NCI-H446 treated with DMSO at 0.1 percent for 48 hours (cell line): ENCODE data around the gene EP400.

Experiments
- DNase-seq: peaks from one replicate; lab custom pipeline; 2025; lab: John Stamatoyannopoulos, UW

The EP400 gene

DNA sequence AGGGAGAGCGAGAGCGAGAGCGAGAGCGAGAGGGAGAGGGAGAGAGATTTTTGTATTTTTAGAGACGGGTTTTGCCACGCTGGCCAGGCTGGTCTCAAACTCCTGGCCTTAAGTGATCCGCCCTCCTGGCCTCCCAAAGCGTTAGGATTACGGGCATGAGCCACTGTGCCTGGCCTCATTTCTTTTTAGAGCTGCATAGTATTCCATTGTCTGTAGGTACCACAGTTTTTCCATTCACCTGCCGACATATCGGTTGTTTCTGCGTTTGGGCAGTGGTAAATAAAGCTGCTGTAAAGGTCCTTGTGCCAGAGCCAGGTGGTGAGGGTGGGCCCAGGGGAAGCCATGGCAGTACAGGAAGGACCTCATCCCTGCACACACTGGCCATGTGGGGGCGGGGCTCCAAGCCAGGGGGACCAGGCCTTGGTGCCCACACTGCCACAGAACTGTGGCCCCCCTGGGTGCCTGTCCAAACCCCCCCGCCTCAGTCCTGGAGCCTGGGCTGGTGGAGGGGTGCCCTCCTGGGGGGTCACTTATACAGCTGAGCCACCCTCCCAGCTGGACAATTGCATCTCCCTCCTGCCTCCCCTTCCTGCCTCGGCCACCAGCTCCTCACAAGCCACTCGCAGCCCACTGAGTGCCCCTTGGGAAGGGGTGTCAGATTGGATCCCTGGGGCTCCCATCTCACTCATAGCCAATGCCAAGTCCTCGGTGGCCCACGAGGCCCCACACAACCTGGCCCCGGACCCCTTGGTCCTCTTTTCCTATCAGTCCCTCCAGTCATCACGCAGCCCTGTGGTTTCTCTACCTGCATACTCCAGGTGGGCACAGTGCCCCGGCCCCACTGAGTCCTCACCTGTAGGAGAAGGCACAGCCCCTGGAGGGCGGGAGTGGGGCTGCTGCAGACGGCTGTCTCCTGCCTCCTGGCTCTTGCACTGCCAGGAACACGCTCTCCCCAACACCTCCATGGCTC is 22.3 kb upstream of the EP400 start:
- DNase-seq = no peak

GRCh38 chr12:131928080-131928710 is 21.5 kb upstream of the EP400 start:
- no peak for DNase-seq

DNA sequence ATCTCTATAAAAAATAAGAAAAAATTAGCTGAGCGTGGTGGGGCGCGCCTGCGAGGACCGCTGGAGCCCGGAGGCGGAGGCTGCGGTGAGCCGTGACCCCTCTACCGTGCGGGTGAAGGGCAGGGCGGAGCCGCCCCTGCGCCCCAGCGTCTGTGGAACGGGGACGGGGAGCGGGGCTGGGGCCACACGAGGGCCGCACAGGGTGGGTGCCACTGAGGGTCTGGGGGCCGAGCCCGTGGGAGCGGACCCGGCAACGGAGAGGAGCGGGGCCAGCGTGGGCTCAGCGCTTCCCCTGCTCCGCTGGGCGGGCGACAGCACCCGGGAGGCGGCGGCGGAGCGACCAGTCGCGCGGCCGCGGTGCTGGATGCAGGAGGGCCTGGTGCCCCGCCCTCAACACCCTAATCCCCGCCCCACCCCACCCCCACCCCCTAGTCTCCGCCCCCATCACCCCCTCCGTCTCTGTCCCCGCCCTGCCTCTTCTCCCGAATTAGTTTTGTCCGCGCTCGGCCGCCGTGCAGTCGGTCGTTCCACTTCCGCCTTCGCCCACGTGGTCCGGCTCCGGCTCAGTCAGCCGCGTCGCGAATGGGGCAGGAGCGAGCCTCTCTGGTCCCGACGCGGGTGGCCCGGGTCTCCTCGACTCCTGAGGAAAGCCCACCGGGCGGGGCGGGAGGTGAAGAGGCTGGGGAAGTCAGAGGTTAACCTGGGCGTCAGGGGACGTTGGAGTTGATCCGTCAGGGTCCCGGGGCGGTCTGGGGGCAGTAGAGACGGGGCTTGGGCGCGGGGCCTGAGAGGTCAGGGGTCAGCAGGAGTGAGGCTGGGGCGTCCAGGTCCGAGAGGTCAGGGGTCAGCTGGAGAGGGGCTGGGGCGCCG is 20.8 kb upstream of the EP400 start, which contains the start of gene PUS1:
Gene PUS1 (plus strand): TSS at position 566 of the 870 bp plus-strand sequence. CDS start 447 bp downstream, outside the sequence.
- DNase-seq = peak; percentile 81

DNA sequence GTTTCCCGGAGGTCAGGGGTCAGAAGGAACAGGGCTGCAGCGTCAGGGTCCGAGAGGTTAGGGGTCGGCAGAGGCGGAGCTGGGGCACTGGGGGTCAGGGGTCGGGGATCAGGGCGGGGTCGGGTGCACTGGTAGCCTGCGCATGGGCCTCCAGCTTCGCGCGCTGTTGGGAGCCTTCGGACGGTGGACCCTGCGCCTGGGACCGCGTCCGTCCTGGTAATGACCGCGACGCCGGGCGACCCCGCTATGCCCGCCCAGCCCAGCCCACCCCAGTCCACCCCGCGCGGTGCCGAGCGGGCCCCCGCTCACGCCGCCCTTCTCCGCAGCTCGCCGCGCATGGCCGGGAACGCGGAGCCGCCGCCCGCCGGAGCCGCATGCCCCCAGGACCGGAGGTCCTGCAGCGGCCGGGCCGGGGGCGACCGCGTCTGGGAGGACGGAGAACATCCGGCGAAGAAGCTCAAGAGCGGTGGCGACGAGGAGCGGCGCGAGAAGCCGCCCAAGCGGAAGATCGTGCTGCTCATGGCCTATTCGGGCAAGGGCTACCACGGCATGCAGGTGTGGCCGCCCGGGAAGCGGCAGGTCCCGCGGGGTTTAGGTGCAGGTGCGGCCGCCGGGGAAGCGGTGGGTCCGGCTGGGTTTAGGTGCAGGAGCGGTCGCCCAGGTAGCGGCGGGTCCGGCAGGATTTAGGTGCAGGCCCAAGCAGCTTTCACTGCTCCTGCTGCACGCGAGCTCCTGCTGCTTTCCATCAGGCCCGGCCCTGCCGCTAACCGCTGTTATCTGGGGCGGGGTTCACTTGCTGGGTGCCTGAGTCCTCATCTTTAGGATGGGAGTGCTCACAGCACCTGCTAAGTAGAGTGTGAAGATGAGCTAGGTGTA is 19.9 kb upstream of the EP400 start:
- DNase-seq = no peak

GRCh38 chr12:131930510-131930909 is 19.2 kb upstream of the EP400 start:
- DNase-seq = no peak

- no peak for DNase-seq
Measured at GRCh38 chr12:131933387-131933786, 16.4 kb upstream of the EP400 start.

DNA sequence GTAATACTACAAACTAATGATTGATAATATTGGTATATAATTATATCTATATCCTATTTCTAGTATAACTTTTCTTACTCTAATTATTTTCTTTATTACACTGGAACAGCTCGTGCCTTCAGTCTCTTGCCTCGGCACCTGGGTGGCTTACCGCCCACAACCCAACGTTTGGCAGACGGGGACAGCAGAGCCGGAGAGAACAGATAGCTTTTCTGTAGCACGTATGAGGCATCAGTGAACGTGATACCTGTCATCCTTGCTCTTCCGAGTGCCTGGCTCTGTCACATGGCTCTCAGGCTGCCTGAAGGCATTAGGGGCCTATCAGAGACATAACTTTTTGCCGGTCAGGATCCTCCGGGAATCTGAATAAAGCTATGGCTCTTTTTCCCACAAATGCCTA is 15.2 kb upstream of the EP400 start:
- DNase-seq = no peak

GRCh38 chr12:131938082-131938481 is 11.7 kb upstream of the EP400 start:
- no peak for DNase-seq

DNA sequence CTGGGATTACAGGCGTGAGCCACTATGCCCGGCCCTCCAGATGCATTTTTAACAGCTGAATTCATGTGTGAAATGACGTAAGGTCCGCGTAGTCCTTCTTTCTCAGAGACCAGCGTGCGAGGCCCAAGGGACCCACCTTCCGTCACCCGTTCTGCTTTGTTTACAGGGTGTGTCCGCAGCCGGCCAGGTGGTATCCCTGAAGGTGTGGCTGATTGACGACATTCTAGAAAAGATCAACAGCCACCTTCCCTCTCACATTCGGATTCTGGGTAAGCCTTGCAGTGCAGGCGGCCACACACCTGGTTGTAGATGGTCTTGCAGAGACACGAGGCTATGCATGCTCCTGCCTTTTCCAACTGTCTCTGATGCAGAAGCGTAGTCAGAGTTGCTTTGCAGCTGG is 10.7 kb upstream of the EP400 start:
- no peak for DNase-seq

GRCh38 chr12:131940141-131940547 is 9.6 kb upstream of the EP400 start:
- DNase-seq = no peak

DNA sequence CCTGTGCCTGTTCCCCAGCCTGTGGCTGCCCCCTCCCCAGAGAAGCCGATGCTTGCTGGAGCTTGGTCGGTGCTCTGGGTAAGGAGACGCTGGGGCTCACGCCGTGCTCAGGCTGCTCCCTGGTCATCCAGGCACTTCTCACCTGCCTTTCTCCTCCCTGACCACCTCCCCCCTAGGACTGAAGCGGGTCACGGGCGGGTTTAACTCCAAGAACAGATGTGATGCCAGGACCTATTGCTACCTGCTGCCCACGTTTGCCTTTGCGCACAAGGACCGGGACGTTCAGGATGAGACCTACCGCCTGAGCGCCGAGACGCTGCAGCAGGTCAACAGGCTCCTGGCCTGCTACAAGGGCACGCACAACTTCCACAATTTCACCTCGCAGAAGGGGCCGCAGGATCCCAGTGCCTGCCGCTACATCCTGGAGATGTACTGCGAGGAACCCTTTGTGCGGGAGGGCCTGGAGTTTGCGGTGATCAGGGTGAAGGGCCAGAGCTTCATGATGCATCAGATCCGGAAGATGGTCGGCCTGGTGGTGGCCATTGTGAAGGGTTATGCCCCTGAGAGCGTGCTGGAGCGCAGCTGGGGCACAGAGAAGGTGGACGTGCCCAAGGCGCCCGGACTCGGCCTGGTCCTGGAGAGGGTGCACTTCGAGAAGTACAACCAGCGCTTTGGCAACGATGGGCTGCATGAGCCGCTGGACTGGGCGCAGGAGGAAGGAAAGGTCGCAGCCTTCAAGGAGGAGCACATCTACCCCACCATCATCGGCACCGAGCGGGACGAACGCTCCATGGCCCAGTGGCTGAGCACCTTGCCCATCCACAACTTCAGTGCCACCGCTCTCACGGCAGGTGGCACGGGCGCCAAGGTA is 8.4 kb upstream of the EP400 start:
- DNase-seq = no peak

DNA sequence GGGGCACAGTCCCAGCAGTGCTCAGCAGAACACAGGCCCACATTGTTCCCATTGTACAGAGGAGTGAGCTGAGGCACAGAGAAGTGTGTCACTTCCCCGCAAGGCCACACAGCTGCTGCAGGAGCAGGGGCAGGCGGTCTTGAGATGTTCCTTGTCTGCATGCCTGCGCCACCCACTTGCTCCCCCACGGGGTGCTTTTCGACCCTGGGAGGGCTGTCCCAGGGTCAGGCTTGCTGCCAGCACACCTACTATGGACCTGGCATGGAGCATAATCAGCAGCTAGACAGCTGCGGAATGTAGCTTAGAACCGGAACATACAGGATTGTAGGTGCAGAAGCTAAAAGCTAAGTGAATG is 7.8 kb upstream of the EP400 start:
- no peak for DNase-seq

- no peak for DNase-seq
Measured at GRCh38 chr12:131942671-131943070, 7.1 kb upstream of the EP400 start.

DNA sequence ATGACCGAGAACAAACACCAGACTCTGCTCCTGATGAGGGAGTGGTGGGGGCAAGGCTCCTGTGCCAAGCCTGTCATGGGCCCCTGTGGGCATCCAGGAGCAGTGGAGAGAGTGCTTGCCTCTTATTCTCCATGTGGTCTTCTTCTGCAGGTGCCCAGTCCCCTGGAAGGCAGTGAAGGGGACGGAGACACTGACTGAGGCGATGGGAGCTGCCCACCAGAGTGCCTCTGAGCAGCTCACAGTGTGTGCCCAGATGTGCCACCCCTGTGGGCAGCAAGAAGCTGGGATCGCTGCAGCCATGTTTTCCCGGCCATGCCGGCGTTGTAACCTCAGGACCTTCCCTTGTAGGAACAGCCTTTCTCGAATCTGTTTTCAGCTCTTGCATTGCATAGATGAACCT is 6.4 kb upstream of the EP400 start:
- no peak for DNase-seq

- DNase-seq = no peak
Measured at GRCh38 chr12:131943876-131944275, 5.9 kb upstream of the EP400 start.

DNA sequence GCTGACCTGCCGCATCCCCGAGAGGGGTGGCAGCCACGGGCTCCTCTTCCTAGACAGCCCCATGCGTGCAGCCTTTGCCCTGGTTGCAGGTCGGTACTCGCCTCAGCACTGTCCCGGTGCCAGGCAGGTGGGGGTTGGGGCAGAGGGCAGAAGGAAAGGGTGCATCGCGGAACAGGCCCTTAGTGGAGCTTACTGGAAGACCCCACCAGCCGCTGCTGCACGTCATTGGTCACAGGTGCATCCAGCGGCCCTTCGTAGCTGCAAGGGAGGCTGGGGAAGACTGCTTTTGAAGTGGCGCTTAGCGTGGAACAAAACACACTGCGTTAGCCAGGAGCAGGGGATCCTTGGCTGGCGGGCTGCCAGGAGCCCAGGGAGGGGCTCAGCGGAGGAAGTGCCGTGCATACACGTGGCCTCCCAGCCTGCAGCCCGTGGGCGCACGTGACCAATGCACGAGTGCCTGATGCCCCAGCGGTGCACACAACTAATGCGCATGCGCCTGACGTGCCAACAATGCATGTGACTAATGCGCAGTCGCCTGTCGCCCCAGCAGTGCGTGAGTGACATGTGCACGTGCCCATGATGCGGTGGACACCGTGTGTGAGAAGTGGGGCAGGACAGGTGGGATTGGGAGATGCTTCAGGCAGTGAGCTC is 5.0 kb upstream of the EP400 start:
- DNase-seq = no peak

- no peak for DNase-seq
Measured at GRCh38 chr12:131946757-131947156, 3.0 kb upstream of the EP400 start.

DNA sequence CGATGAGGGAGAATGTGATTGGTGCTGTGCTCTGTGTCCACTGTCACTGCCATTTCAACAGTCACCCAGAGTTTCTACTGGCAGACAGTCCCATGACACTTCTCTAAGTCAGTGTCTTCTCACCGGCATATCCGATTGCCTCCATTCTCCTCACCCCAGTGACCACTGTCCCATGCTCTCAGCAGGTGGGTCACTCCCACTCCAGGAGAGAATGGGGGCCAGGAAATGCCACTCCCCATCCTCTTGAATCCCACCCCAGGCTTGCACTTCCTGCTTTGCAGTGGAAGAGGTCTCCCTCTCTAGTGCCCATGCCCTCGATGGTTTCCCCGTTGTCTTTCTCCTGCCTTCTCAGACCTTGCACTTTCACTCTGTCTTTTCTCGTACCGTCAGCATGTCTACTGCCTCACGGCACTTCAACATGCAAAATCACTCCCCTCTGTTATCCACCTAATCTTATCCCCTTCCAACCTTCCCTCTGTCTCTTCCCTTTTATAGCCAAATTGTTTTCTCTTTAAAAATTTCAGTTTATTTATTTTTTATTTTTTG is 2.2 kb upstream of the EP400 start:
- no peak for DNase-seq

DNA sequence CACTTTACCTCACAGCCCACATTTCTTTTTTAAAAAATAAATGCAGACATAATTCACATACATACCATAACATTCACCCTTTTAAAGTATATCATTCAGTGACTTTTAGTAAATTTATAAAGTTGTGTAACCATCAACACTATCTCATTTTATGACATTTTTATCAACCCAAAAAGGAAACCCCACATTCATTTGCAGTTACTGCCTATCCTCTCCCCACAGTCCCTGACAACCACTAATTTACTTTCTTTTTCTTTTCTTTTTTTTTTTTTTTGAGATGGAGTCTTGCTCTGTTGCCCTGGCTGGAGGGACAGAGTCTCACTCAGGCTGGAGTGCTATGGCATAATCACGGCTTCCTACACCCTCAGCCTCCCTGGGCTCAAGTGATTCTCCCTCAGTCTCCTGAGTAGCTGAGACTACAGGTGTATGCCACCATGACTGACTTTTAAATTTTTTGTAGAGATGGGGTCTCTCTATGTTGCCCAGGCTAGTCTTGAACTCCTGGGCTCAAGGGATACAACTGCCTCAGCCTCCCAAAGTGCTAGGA is 1.5 kb upstream of the EP400 start:
- DNase-seq = no peak
